Loucy (cell line): ENCODE data around the gene CACNA2D3.

Experiments used
- H2AFZ ChIP-seq: fragments of 200-600 bp; sonication (generic); 2 replicates; pipeline ENCODE4 v1.6.0; 2016; ENCODE audit warnings: antibody characterized with exemption, mild to moderate bottlenecking, low read length, moderate library complexity
- H3F3A ChIP-seq: fragments of 200-600 bp; 2 replicates; pipeline ENCODE4 v1.6.0; 2016; ENCODE audit warnings: antibody characterized with exemption, low read depth, mild to moderate bottlenecking
- H3K27me3 ChIP-seq: fragments of 200-600 bp; sonication (generic); 2 replicates; pipeline ENCODE4 v1.6.1; 2014; ENCODE audit warnings: low read length, mild to moderate bottlenecking; ENCODE audit not compliant: insufficient read depth, poor library complexity, severe bottlenecking
- H3K36me3 ChIP-seq: fragments of 200-600 bp; sonication (generic); 2 replicates; pipeline ENCODE4 v1.6.1; 2016; ENCODE audit warnings: low read length; ENCODE audit not compliant: insufficient read depth
- H3K4me1 ChIP-seq: fragments of 200-600 bp; sonication (generic); 2 replicates; pipeline ENCODE4 v1.5.1; 2014; ENCODE audit warnings: low read length, mild to moderate bottlenecking; ENCODE audit not compliant: insufficient read depth, poor library complexity, severe bottlenecking
- H3K4me2 ChIP-seq: fragments of 200-600 bp; sonication (generic); 2 replicates; pipeline ENCODE4 v1.6.0; 2014; ENCODE audit warnings: antibody characterized with exemption, low read length, low read depth, mild to moderate bottlenecking; ENCODE audit not compliant: poor library complexity, severe bottlenecking
- H3K4me3 ChIP-seq: fragments of 200-600 bp; sonication (generic); 2 replicates; pipeline ENCODE4 v1.5.1; 2014; ENCODE audit warnings: low read length, mild to moderate bottlenecking, mixed read lengths; ENCODE audit not compliant: poor library complexity, severe bottlenecking
- H3K79me2 ChIP-seq: fragments of 200-600 bp; sonication (generic); 2 replicates; pipeline ENCODE4 v1.6.1; 2014; ENCODE audit warnings: low read length; ENCODE audit not compliant: insufficient read depth
- H3K9ac ChIP-seq: fragments of 200-600 bp; sonication (generic); 2 replicates; pipeline ENCODE4 v1.6.0; 2014; ENCODE audit warnings: mild to moderate bottlenecking, low read depth, low read length, moderate library complexity; ENCODE audit not compliant: poor library complexity, severe bottlenecking
- H3K9me2 ChIP-seq: fragments of 200-600 bp; sonication (generic); replicated peaks from 2 replicates; pipeline ENCODE4 v1.6.1; 2016; ENCODE audit warnings: low read depth, low read length, mixed read lengths
- H3K9me3 ChIP-seq: fragments of 200-600 bp; sonication (generic); 2 replicates; pipeline ENCODE4 v1.6.1; 2014; ENCODE audit warnings: mild to moderate bottlenecking, antibody characterized with exemption, low read length, low read depth; ENCODE audit not compliant: insufficient read depth
- H4K20me1 ChIP-seq: fragments of 200-600 bp; sonication (generic); 2 replicates; pipeline ENCODE4 v1.6.0; 2014; ENCODE audit warnings: antibody characterized with exemption, low read length, mild to moderate bottlenecking; ENCODE audit not compliant: insufficient read depth, poor library complexity, severe bottlenecking
- CTCF ChIP-seq: fragments of 200-600 bp; sonication (generic); conservative IDR thresholded peaks from 2 replicates; pipeline ENCODE4 v1.5.1; 2014; ENCODE audit warnings: mild to moderate bottlenecking, antibody characterized with exemption, low read length
- EZH2phosphoT487 ChIP-seq: fragments of 200-600 bp; IDR thresholded peaks from 2 replicates; pipeline ENCODE4 v1.6.1; 2018; ENCODE audit warnings: antibody characterized with exemption, mild to moderate bottlenecking, moderate library complexity, borderline replicate concordance

Gene CACNA2D3

DNA sequence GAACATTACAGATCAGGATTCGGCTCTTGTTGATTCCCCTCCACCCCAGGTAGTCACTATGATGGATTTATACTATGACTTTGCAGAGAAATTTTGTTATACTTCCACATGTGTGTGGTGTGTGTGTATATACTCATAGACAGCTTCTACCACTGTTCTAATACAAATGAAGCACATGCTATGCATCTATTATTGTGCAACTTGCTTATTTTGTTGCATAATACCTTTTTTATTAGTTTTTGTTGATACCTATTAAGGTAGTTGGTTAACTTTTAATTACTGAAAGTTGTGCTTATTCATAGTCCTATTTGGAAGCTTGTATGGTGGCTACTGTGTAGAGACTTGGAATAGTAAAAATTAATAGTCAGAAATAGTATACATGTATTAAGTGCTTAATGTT lies 140.6 kb downstream of the CACNA2D3 start:
- H3K9me3 ChIP-seq: no peaks in the 10 kb centered on the region
- H3K4me3 ChIP-seq: peak overlapping the region; percentile 44
- no peak overlapping the region for H3K9ac ChIP-seq
- H3F3A ChIP-seq: peaks cover 5% of the 10 kb centered on the region; the same call in 1 of the 2 replicates
- H2AFZ ChIP-seq: no peak overlapping the region
- H3K27me3 ChIP-seq: no peaks in the 10 kb centered on the region
- H3K79me2 ChIP-seq: no peaks in the 10 kb centered on the region
- TF ChIP-seq EZH2phosphoT487 (no peak), CTCF (no peak)
- H3K36me3 ChIP-seq: no peaks in the 10 kb centered on the region
- H4K20me1 ChIP-seq: no peaks in the 10 kb centered on the region
- H3K9me2 ChIP-seq: no peaks in the 10 kb centered on the region
- H3K4me1 ChIP-seq: peaks cover 39% of the 10 kb centered on the region
- peak overlapping the region; percentile 65 for H3K4me2 ChIP-seq

- H3K9ac ChIP-seq: no peak overlapping the region
- H3K27me3 ChIP-seq: no peaks in the 10 kb centered on the region
- H3K4me3 ChIP-seq: peak overlapping the region; percentile 44
- no peaks in the 10 kb centered on the region for H4K20me1 ChIP-seq
- no peaks in the 10 kb centered on the region for H3K36me3 ChIP-seq
- peak overlapping the region; percentile 65 for H3K4me2 ChIP-seq
- H3K79me2 ChIP-seq: no peaks in the 10 kb centered on the region
- peaks cover 5% of the 10 kb centered on the region; the same call in 1 of the 2 replicates for H3F3A ChIP-seq
- TF ChIP-seq EZH2phosphoT487 (no peak), CTCF (no peak)
- H3K9me2 ChIP-seq: no peaks in the 10 kb centered on the region
- peaks cover 39% of the 10 kb centered on the region for H3K4me1 ChIP-seq
- no peak overlapping the region for H2AFZ ChIP-seq
- no peaks in the 10 kb centered on the region for H3K9me3 ChIP-seq
Measured at GRCh38 chr3:54264050-54264449, 141.7 kb downstream of the CACNA2D3 start.

DNA sequence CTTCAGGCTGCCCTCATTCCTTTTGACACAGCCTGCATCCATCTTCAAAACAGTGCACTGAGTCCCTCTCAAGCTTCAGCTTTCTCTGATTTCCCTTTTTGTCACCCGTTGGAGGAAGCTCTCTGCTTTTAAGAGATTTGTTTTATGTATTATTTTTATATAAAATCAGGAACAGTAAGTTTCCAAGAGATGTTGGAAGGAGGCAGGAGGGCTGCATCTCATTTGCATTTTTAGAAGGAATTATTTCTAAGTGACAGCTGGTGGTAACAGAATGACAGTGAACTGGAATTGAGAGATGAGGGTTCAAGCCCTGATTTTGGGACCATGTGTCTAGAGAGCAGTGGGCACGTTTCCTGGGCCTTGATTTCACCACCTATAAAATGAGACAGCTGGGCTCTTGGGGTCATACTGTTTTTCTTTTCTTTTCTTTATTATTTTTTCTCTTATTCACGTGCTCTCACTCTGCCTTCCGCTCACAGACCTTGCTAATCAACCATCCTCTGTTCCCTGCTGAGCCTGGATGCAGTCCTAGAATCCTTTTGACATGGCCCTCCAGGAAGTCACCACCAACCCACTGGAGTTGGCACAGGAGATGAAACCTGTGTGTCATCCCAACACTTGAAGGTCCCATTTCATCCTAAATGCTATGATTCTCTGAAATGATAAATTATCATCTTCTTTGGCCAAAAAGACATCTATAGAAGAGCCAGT lies 148.6 kb downstream of the CACNA2D3 start:
- no peaks in the 10 kb centered on the region for H3K9me3 ChIP-seq
- H3K4me2 ChIP-seq: no peak overlapping the region
- no peaks in the 10 kb centered on the region for H4K20me1 ChIP-seq
- no peaks in the 10 kb centered on the region for H3K36me3 ChIP-seq
- H3K27me3 ChIP-seq: no peaks in the 10 kb centered on the region
- no peaks in the 10 kb centered on the region for H3K79me2 ChIP-seq
- no peaks in the 10 kb centered on the region for H3K4me1 ChIP-seq
- H3F3A ChIP-seq: no peaks in the 10 kb centered on the region
- no peak for TF ChIP-seq CTCF
- no peak for TF ChIP-seq EZH2phosphoT487
- no peaks in the 10 kb centered on the region for H3K9me2 ChIP-seq
- no peak overlapping the region for H2AFZ ChIP-seq
- no peak overlapping the region for H3K4me3 ChIP-seq
- H3K9ac ChIP-seq: no peak overlapping the region
